ENCODE measurements around the gene NLRC3.

NLRC3 gene

DNA sequence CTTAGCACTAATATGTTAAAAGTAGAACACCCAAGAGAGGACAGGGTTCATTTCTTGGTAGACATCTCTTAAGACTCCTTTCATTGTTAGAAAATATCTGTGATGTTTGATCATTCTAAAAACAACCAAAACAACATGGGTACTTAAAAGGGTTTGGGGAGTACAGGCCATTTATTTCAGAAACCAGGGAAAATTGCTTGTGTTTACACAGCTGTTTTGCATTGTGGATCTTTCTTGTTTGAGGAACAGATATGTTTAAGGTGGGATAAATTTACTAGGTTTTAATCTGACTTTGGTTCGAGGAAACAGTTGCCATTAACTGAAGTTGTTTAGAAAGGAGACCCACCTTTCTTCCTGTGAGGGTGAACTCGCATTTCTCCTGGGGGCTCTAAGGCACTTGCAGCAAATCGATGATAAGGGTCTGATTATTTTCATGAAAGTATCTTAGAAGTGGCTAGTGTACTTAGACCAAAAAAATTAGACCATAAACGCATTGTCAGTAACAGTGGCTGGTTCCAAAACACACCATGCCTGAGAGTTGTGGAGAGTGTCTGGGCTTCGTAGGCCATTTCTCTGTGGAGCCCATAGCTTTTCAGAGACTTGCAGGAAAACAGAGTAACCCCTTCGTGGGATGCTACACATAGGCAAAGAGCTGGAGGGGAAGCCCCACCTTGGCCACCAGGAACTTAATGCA, 58.8 kb downstream of the NLRC3 start:
- Histone ChIP-seq H3K4me3 (ENCODE audit: low read length) (no peak overlapping the region), H3K27ac (ENCODE audit: low read length) (no peak overlapping the region), H3K36me3 (ENCODE audit: control insufficient read depth, insufficient read depth, low read length) (peaks cover 3% of the 10 kb centered on the region; the same call in 1 of the 2 replicates), H3K27me3 (ENCODE audit: control insufficient read depth, insufficient read depth, low read length) (no peaks in the 10 kb centered on the region), H3K9me3 (ENCODE audit: control insufficient read depth, insufficient read depth, low read length) (no peaks in the 10 kb centered on the region), H3K4me1 (ENCODE audit: control insufficient read depth, insufficient read depth, low read length) (no peaks in the 10 kb centered on the region)
- no CpG with 5 or more reads among the region's 6 CpGs for WGBS (ENCODE audit: insufficient coverage, insufficient read length)
- DNase-seq (ENCODE audit: low read depth, low spot score), result no peak

GRCh38 chr16:3515897-3516296, 61.3 kb downstream of the NLRC3 start:
- no CpG with 5 or more reads among the region's 4 CpGs for WGBS (ENCODE audit: insufficient coverage, insufficient read length)
- Histone ChIP-seq H3K4me3 (ENCODE audit: low read length) (no peak overlapping the region), H3K4me1 (ENCODE audit: control insufficient read depth, insufficient read depth, low read length) (no peaks in the 10 kb centered on the region), H3K27me3 (ENCODE audit: control insufficient read depth, insufficient read depth, low read length) (no peaks in the 10 kb centered on the region), H3K27ac (ENCODE audit: low read length) (no peak overlapping the region), H3K9me3 (ENCODE audit: control insufficient read depth, insufficient read depth, low read length) (no peaks in the 10 kb centered on the region), H3K36me3 (ENCODE audit: control insufficient read depth, insufficient read depth, low read length) (peaks cover 3% of the 10 kb centered on the region; the same call in 1 of the 2 replicates)
- DNase-seq (ENCODE audit: low read depth, low spot score), result no peak

DNA sequence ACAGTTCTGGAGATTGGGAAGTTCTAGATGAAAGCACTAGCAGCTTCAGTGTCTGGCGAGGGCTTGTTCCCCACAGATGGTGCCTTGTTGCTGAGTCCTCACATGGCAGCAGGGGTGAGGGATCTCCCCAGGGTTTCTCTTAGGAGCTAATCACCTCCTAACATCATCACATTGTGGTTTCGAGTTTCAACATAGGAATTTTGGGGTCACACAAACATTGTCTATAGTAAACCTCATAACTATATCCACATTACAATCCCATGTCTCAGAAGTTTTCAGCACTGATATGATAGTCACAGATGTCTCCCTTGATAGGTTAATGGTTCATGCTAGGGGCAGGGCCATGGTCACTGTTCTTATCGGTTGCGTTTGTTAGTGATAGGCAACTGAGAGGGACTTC, 62.6 kb downstream of the NLRC3 start:
- H3K27me3 ChIP-seq (ENCODE audit: control insufficient read depth, insufficient read depth, low read length), result no peaks in the 10 kb centered on the region
- no peaks in the 10 kb centered on the region for H3K4me1 ChIP-seq (ENCODE audit: control insufficient read depth, insufficient read depth, low read length)
- no CpG with 5 or more reads among the region's 4 CpGs for WGBS (ENCODE audit: insufficient coverage, insufficient read length)
- H3K27ac ChIP-seq (ENCODE audit: low read length), result no peak overlapping the region
- DNase-seq (ENCODE audit: low read depth, low spot score), result no peak
- H3K4me3 ChIP-seq (ENCODE audit: low read length), result no peak overlapping the region
- H3K9me3 ChIP-seq (ENCODE audit: control insufficient read depth, insufficient read depth, low read length), result no peaks in the 10 kb centered on the region
- peaks cover 3% of the 10 kb centered on the region; the same call in 1 of the 2 replicates for H3K36me3 ChIP-seq (ENCODE audit: control insufficient read depth, insufficient read depth, low read length)

GRCh38 chr16:3513892-3514583, 63.2 kb downstream of the NLRC3 start:
- WGBS (ENCODE audit: insufficient coverage, insufficient read length), result no CpG with 5 or more reads among the region's 7 CpGs
- no peak for DNase-seq (ENCODE audit: low read depth, low spot score)
- Histone ChIP-seq H3K9me3 (ENCODE audit: control insufficient read depth, insufficient read depth, low read length) (no peaks in the 10 kb centered on the region), H3K36me3 (ENCODE audit: control insufficient read depth, insufficient read depth, low read length) (peaks cover 5% of the 10 kb centered on the region), H3K27me3 (ENCODE audit: control insufficient read depth, insufficient read depth, low read length) (no peaks in the 10 kb centered on the region), H3K4me3 (ENCODE audit: low read length) (no peak overlapping the region), H3K27ac (ENCODE audit: low read length) (no peak overlapping the region), H3K4me1 (ENCODE audit: control insufficient read depth, insufficient read depth, low read length) (no peaks in the 10 kb centered on the region)

- no CpG with 5 or more reads among the region's 23 CpGs for WGBS (ENCODE audit: insufficient coverage, insufficient read length)
- peaks cover 5% of the 10 kb centered on the region for H3K36me3 ChIP-seq (ENCODE audit: control insufficient read depth, insufficient read depth, low read length)
These were observed 65.7 kb downstream of the NLRC3 start for GRCh38 chr16:3511286-3512180.

DNA sequence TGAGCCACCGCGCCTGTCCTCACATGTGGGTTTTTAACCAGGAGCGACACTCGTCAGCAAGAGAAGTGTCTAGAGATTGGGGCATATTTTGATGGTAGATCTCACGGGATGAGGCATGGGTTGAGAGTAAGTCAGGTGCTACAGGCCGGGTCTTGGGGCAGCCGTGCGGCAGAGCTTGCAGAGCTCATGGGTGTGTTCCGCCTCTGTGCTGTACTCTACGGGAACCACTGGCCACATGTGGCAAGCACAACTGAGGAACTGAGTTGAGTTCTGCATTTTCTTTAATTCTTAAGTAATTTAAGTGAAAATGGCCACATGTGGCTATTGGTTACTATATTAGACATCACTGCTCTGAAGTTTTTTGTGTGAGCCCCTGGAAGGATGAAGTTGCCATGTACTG, 66.8 kb downstream of the NLRC3 start:
- DNase-seq (ENCODE audit: low read depth, low spot score), result no peak
- Histone ChIP-seq H3K27me3 (ENCODE audit: control insufficient read depth, insufficient read depth, low read length) (no peaks in the 10 kb centered on the region), H3K9me3 (ENCODE audit: control insufficient read depth, insufficient read depth, low read length) (no peaks in the 10 kb centered on the region), H3K27ac (ENCODE audit: low read length) (no peak overlapping the region), H3K4me3 (ENCODE audit: low read length) (no peak overlapping the region), H3K4me1 (ENCODE audit: control insufficient read depth, insufficient read depth, low read length) (no peaks in the 10 kb centered on the region), H3K36me3 (ENCODE audit: control insufficient read depth, insufficient read depth, low read length) (peaks cover 5% of the 10 kb centered on the region)
- no CpG with 5 or more reads among the region's 10 CpGs for WGBS (ENCODE audit: insufficient coverage, insufficient read length)

More at GRCh38 chr16:3511286-3512180, 65.7 kb downstream of the NLRC3 start:
- no peak overlapping the region for H3K27ac ChIP-seq (ENCODE audit: low read length)
- no peak for DNase-seq (ENCODE audit: low read depth, low spot score)
- H3K27me3 ChIP-seq (ENCODE audit: control insufficient read depth, insufficient read depth, low read length), result no peaks in the 10 kb centered on the region
- H3K9me3 ChIP-seq (ENCODE audit: control insufficient read depth, insufficient read depth, low read length), result no peaks in the 10 kb centered on the region
- H3K4me3 ChIP-seq (ENCODE audit: low read length), result no peak overlapping the region
- H3K4me1 ChIP-seq (ENCODE audit: control insufficient read depth, insufficient read depth, low read length), result no peaks in the 10 kb centered on the region

GRCh38 chr16:3509470-3509928, 67.7 kb downstream of the NLRC3 start:
- peaks cover 5% of the 10 kb centered on the region for H3K36me3 ChIP-seq (ENCODE audit: control insufficient read depth, insufficient read depth, low read length)
- DNase-seq (ENCODE audit: low read depth, low spot score), result no peak

GRCh38 chr16:3508736-3509135, 68.5 kb downstream of the NLRC3 start:
- Histone ChIP-seq H3K27me3 (ENCODE audit: control insufficient read depth, insufficient read depth, low read length) (no peaks in the 10 kb centered on the region), H3K4me1 (ENCODE audit: control insufficient read depth, insufficient read depth, low read length) (no peaks in the 10 kb centered on the region), H3K9me3 (ENCODE audit: control insufficient read depth, insufficient read depth, low read length) (no peaks in the 10 kb centered on the region), H3K27ac (ENCODE audit: low read length) (no peak overlapping the region), H3K4me3 (ENCODE audit: low read length) (no peak overlapping the region), H3K36me3 (ENCODE audit: control insufficient read depth, insufficient read depth, low read length) (peaks cover 2% of the 10 kb centered on the region; the same call in 1 of the 2 replicates)
- DNase-seq (ENCODE audit: low read depth, low spot score), result no peak
- no CpG with 5 or more reads among the region's 7 CpGs for WGBS (ENCODE audit: insufficient coverage, insufficient read length)

More at GRCh38 chr16:3509470-3509928, 67.7 kb downstream of the NLRC3 start:
- no peaks in the 10 kb centered on the region for H3K9me3 ChIP-seq (ENCODE audit: control insufficient read depth, insufficient read depth, low read length)
- no CpG with 5 or more reads among the region's 13 CpGs for WGBS (ENCODE audit: insufficient coverage, insufficient read length)
- H3K4me1 ChIP-seq (ENCODE audit: control insufficient read depth, insufficient read depth, low read length), result no peaks in the 10 kb centered on the region
- H3K27ac ChIP-seq (ENCODE audit: low read length), result no peak overlapping the region
- no peak overlapping the region for H3K4me3 ChIP-seq (ENCODE audit: low read length)
- no peaks in the 10 kb centered on the region for H3K27me3 ChIP-seq (ENCODE audit: control insufficient read depth, insufficient read depth, low read length)

DNA sequence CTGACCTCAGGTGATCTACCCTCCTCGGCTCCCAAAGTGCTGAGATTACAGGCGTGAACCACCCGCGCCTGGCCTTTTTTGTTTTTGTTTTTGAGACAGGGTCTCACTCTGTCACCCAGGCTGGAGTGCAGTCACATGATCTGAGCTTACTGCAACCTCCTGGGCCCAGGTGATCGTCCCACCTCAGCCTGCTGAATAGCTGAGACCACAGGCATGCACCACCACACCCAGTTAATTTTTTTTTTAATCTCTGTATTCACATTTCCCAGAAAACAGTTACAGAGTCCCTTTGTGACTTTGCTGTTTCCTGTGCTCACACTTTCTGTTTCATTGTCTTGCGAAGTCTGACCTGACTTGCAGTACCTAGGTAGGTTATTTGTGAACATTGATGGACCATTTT, 73.7 kb downstream of the NLRC3 start:
- no peak for DNase-seq (ENCODE audit: low read depth, low spot score)
- Histone ChIP-seq H3K27ac (ENCODE audit: low read length) (no peak overlapping the region), H3K36me3 (ENCODE audit: control insufficient read depth, insufficient read depth, low read length) (no peaks in the 10 kb centered on the region), H3K4me3 (ENCODE audit: low read length) (no peak overlapping the region), H3K4me1 (ENCODE audit: control insufficient read depth, insufficient read depth, low read length) (no peaks in the 10 kb centered on the region), H3K27me3 (ENCODE audit: control insufficient read depth, insufficient read depth, low read length) (no peaks in the 10 kb centered on the region), H3K9me3 (ENCODE audit: control insufficient read depth, insufficient read depth, low read length) (no peaks in the 10 kb centered on the region)
- WGBS (ENCODE audit: insufficient coverage, insufficient read length), result no CpG with 5 or more reads among the region's 6 CpGs

- DNase-seq (ENCODE audit: low read depth, low spot score), result no peak
- no CpG with 5 or more reads among the region's 22 CpGs for WGBS (ENCODE audit: insufficient coverage, insufficient read length)
- Histone ChIP-seq H3K36me3 (ENCODE audit: control insufficient read depth, insufficient read depth, low read length) (no peaks in the 10 kb centered on the region), H3K4me1 (ENCODE audit: control insufficient read depth, insufficient read depth, low read length) (no peaks in the 10 kb centered on the region), H3K27me3 (ENCODE audit: control insufficient read depth, insufficient read depth, low read length) (no peaks in the 10 kb centered on the region), H3K4me3 (ENCODE audit: low read length) (peak overlapping the region; percentile 17; the same call in 1 of the 2 replicates), H3K27ac (ENCODE audit: low read length) (no peak overlapping the region), H3K9me3 (ENCODE audit: control insufficient read depth, insufficient read depth, low read length) (no peaks in the 10 kb centered on the region)
These were observed 75.3 kb downstream of the NLRC3 start for GRCh38 chr16:3501783-3502400.

Data from iPS DF 6.9 (cell line).